ENCODE data around the gene ABCC12.
"Not testable (repeated sequence)": the region's sequence is repeated elsewhere in the genome, so short reads cannot be mapped to it uniquely, and the experiment has no call there.

ABCC12 gene

GRCh38 chr16:48187779-48188178 lies 32.0 kb upstream of the ABCC12 start:
- no CpG with 5 or more reads among the region's 4 CpGs for WGBS (ENCODE audit: extremely low coverage, insufficient coverage, insufficient read length)
- H3K27me3 ChIP-seq (ENCODE audit: insufficient read depth, low read length), result no peaks in the 10 kb centered on the region
- H2BK5ac ChIP-seq (ENCODE audit: low read depth, low read length, poor library complexity), result no peak overlapping the region
- no peak for DNase-seq
- no peaks in the 10 kb centered on the region for H3K36me3 ChIP-seq (ENCODE audit: control insufficient read depth in 1 of 2, insufficient read depth in 2 of 2, low read length in 2 of 2)
- H3K9ac ChIP-seq (ENCODE audit: low read length), result no peak overlapping the region
- no peak overlapping the region for H3K23ac ChIP-seq (ENCODE audit: low read length)
- H2BK120ac ChIP-seq (ENCODE audit: insufficient read depth, low read length, poor library complexity), result no peak overlapping the region
- H4K12ac ChIP-seq (ENCODE audit: low read depth, low read length), result no peak overlapping the region
- H3K4me2 ChIP-seq (ENCODE audit: low read length), result no peak overlapping the region
- no peak overlapping the region for H3K4ac ChIP-seq (ENCODE audit: low read depth, low read length)
- no peak overlapping the region for H3K18ac ChIP-seq (ENCODE audit: low read length)
- H3K79me1 ChIP-seq (ENCODE audit: low read length), result no peaks in the 10 kb centered on the region
- no peak overlapping the region for H4K8ac ChIP-seq (ENCODE audit: low read depth, low read length)
- H4K91ac ChIP-seq (ENCODE audit: low read depth, low read length), result no peak overlapping the region
- no peak overlapping the region for H3K4me3 ChIP-seq (ENCODE audit: low read depth, low read length)
- no peak overlapping the region for H3K14ac ChIP-seq (ENCODE audit: low read length)
- no peak overlapping the region for H2AFZ ChIP-seq (ENCODE audit: insufficient read depth, low read length, poor library complexity)
- no peak overlapping the region for H2BK12ac ChIP-seq (ENCODE audit: low read length)
- no peaks in the 10 kb centered on the region for H3K79me2 ChIP-seq (ENCODE audit: control insufficient read depth, insufficient read depth, low read length, poor library complexity)
- H2AK5ac ChIP-seq (ENCODE audit: low read length), result no peak overlapping the region
- no peaks in the 10 kb centered on the region for H3K9me3 ChIP-seq (ENCODE audit: insufficient read depth, low read depth, low read length)
- no peak overlapping the region for H3K27ac ChIP-seq (ENCODE audit: low read depth, low read length)
- no peaks in the 10 kb centered on the region for H3K4me1 ChIP-seq (ENCODE audit: control insufficient read depth in 1 of 2, insufficient read depth in 2 of 2, low read length in 2 of 2)

- Histone ChIP-seq H3K36me3 (ENCODE audit: control insufficient read depth in 1 of 2, insufficient read depth in 2 of 2, low read length in 2 of 2) (no peaks in the 10 kb centered on the region), H3K23ac (ENCODE audit: low read length) (no peak overlapping the region), H3K4ac (ENCODE audit: low read depth, low read length) (no peak overlapping the region), H4K8ac (ENCODE audit: low read depth, low read length) (no peak overlapping the region), H4K12ac (ENCODE audit: low read depth, low read length) (no peak overlapping the region), H3K79me2 (ENCODE audit: control insufficient read depth, insufficient read depth, low read length, poor library complexity) (no peaks in the 10 kb centered on the region), H2BK12ac (ENCODE audit: low read length) (no peak overlapping the region), H3K4me1 (ENCODE audit: control insufficient read depth in 1 of 2, insufficient read depth in 2 of 2, low read length in 2 of 2) (no peaks in the 10 kb centered on the region), H2AFZ (ENCODE audit: insufficient read depth, low read length, poor library complexity) (no peak overlapping the region), H3K9ac (ENCODE audit: low read length) (no peak overlapping the region), H3K4me3 (ENCODE audit: low read depth, low read length) (no peak overlapping the region), H2BK120ac (ENCODE audit: insufficient read depth, low read length, poor library complexity) (no peak overlapping the region), H3K14ac (ENCODE audit: low read length) (no peak overlapping the region), H3K27ac (ENCODE audit: low read depth, low read length) (no peak overlapping the region), H4K91ac (ENCODE audit: low read depth, low read length) (no peak overlapping the region), H3K9me3 (ENCODE audit: insufficient read depth, low read depth, low read length) (no peaks in the 10 kb centered on the region), H3K79me1 (ENCODE audit: low read length) (no peaks in the 10 kb centered on the region), H2AK5ac (ENCODE audit: low read length) (no peak overlapping the region), H3K18ac (ENCODE audit: low read length) (no peak overlapping the region), H2BK5ac (ENCODE audit: low read depth, low read length, poor library complexity) (no peak overlapping the region), H3K4me2 (ENCODE audit: low read length) (no peak overlapping the region), H3K27me3 (ENCODE audit: insufficient read depth, low read length) (no peaks in the 10 kb centered on the region)
- WGBS (ENCODE audit: extremely low coverage, insufficient coverage, insufficient read length), result no CpG with 5 or more reads among the region's 6 CpGs
- no peak for DNase-seq
Measured at GRCh38 chr16:48184681-48185080, 28.9 kb upstream of the ABCC12 start.

GRCh38 chr16:48182979-48183537 lies 27.3 kb upstream of the ABCC12 start:
- H3K9ac ChIP-seq (ENCODE audit: low read length), result no peak overlapping the region
- no peak overlapping the region for H4K91ac ChIP-seq (ENCODE audit: low read depth, low read length)

GRCh38 chr16:48181746-48182520 lies 26.1 kb upstream of the ABCC12 start:
- H3K4me1 ChIP-seq (ENCODE audit: control insufficient read depth in 1 of 2, insufficient read depth in 2 of 2, low read length in 2 of 2); H2BK12ac ChIP-seq (ENCODE audit: low read length); H2AFZ ChIP-seq (ENCODE audit: insufficient read depth, low read length, poor library complexity); H2AK5ac ChIP-seq (ENCODE audit: low read length); H3K4me2 ChIP-seq (ENCODE audit: low read length); H3K27ac ChIP-seq (ENCODE audit: low read depth, low read length); H2BK5ac ChIP-seq (ENCODE audit: low read depth, low read length, poor library complexity); H3K27me3 ChIP-seq (ENCODE audit: insufficient read depth, low read length); H3K4me3 ChIP-seq (ENCODE audit: low read depth, low read length); H4K91ac ChIP-seq (ENCODE audit: low read depth, low read length); H3K4ac ChIP-seq (ENCODE audit: low read depth, low read length); H3K23ac ChIP-seq (ENCODE audit: low read length); H4K12ac ChIP-seq (ENCODE audit: low read depth, low read length); H3K79me1 ChIP-seq (ENCODE audit: low read length); H3K9me3 ChIP-seq (ENCODE audit: insufficient read depth, low read depth, low read length); H4K8ac ChIP-seq (ENCODE audit: low read depth, low read length); H2BK120ac ChIP-seq (ENCODE audit: insufficient read depth, low read length, poor library complexity); DNase-seq; H3K18ac ChIP-seq (ENCODE audit: low read length); H3K9ac ChIP-seq (ENCODE audit: low read length); H3K14ac ChIP-seq (ENCODE audit: low read length); H3K36me3 ChIP-seq (ENCODE audit: control insufficient read depth in 1 of 2, insufficient read depth in 2 of 2, low read length in 2 of 2); H3K79me2 ChIP-seq (ENCODE audit: control insufficient read depth, insufficient read depth, low read length, poor library complexity): not testable (repeated sequence)
- no CpG with 5 or more reads among the region's 14 CpGs for WGBS (ENCODE audit: extremely low coverage, insufficient coverage, insufficient read length)

More at GRCh38 chr16:48182979-48183537, 27.3 kb upstream of the ABCC12 start:
- no peak overlapping the region for H2BK120ac ChIP-seq (ENCODE audit: insufficient read depth, low read length, poor library complexity)
- H2BK12ac ChIP-seq (ENCODE audit: low read length), result no peak overlapping the region
- H2BK5ac ChIP-seq (ENCODE audit: low read depth, low read length, poor library complexity), result no peak overlapping the region
- no peaks in the 10 kb centered on the region for H3K79me1 ChIP-seq (ENCODE audit: low read length)
- WGBS (ENCODE audit: extremely low coverage, insufficient coverage, insufficient read length), result no CpG with 5 or more reads among the region's 8 CpGs
- no peak overlapping the region for H4K12ac ChIP-seq (ENCODE audit: low read depth, low read length)
- DNase-seq, result no peak
- no peak overlapping the region for H4K8ac ChIP-seq (ENCODE audit: low read depth, low read length)
- H3K27ac ChIP-seq (ENCODE audit: low read depth, low read length), result no peak overlapping the region
- H3K23ac ChIP-seq (ENCODE audit: low read length), result no peak overlapping the region
- no peak overlapping the region for H3K18ac ChIP-seq (ENCODE audit: low read length)
- no peaks in the 10 kb centered on the region for H3K9me3 ChIP-seq (ENCODE audit: insufficient read depth, low read depth, low read length)
- no peak overlapping the region for H3K4me2 ChIP-seq (ENCODE audit: low read length)
- H2AK5ac ChIP-seq (ENCODE audit: low read length), result no peak overlapping the region
- no peaks in the 10 kb centered on the region for H3K4me1 ChIP-seq (ENCODE audit: control insufficient read depth in 1 of 2, insufficient read depth in 2 of 2, low read length in 2 of 2)
- no peaks in the 10 kb centered on the region for H3K36me3 ChIP-seq (ENCODE audit: control insufficient read depth in 1 of 2, insufficient read depth in 2 of 2, low read length in 2 of 2)
- H3K4me3 ChIP-seq (ENCODE audit: low read depth, low read length), result no peak overlapping the region
- H3K79me2 ChIP-seq (ENCODE audit: control insufficient read depth, insufficient read depth, low read length, poor library complexity), result no peaks in the 10 kb centered on the region
- no peak overlapping the region for H2AFZ ChIP-seq (ENCODE audit: insufficient read depth, low read length, poor library complexity)
- no peak overlapping the region for H3K4ac ChIP-seq (ENCODE audit: low read depth, low read length)
- H3K27me3 ChIP-seq (ENCODE audit: insufficient read depth, low read length), result no peaks in the 10 kb centered on the region
- H3K14ac ChIP-seq (ENCODE audit: low read length), result no peak overlapping the region

Data from trophoblast cell (in vitro differentiated cells and primary cell).